ENCODE measurements around the gene HAND2. TPM values are rescaled to one million over a fixed set of nuclear protein-coding genes. Genes with fewer than 3 reads are reported as not detected.

The HAND2 gene
- total and polyA plus RNA-seq, 12 donors, result 48.6 to 196 (median 117) TPM

GRCh38 chr4:173530326-173531085, 477 bp upstream of the HAND2 start:
- H3K36me3 ChIP-seq, result peaks cover 0 to 12% (median 0%) of the 10 kb centered on the region in 9 donors
- peak overlapping the region; percentile 39 to 90 (median 74) for H3K4me3 ChIP-seq
- TF ChIP-seq CTCF (IDR thresholded peaks at IDR 0.05), result no peak
- no peak for DNase-seq
- peaks cover 0 to 98% (median 46%) of the 10 kb centered on the region in 7 donors for H3K27me3 ChIP-seq
- peak overlapping the region; percentile 62 to 97 (median 96) for H3K27ac ChIP-seq
- ATAC-seq, result peak in 1 of 8 donors; percentile 7
- H3K9me3 ChIP-seq, result no peaks in the 10 kb centered on the region
- intact Hi-C loops (cut with DNase I), result loop anchor here in 8 of 10 donors (2.0 to 10.0 kb wide), 6 partner anchors 144 to 404 kb away; no protein-coding TSS in a partner anchor
- peaks cover 0 to 20% (median 6%) of the 10 kb centered on the region in 9 donors for H3K4me1 ChIP-seq
- WGBS, 2 donors, result 5 to 6% methylated on average over 34 of the region's 34 CpGs

- 4 to 6% methylated on average over 68 to 72 of the region's 75 CpGs for WGBS, 2 donors
- no peaks in the 10 kb centered on the region for H3K9me3 ChIP-seq
- peaks cover 0 to 98% (median 56%) of the 10 kb centered on the region in 7 donors for H3K27me3 ChIP-seq
- H3K4me3 ChIP-seq, result peak overlapping the region; percentile 48 to 90 (median 74)
- peak overlapping the region; percentile 88 to 97 (median 96) for H3K27ac ChIP-seq
- intact Hi-C loops (cut with DNase I), result loop anchor here in 3 of 10 donors (2.0 to 10.0 kb wide), 3 partner anchors 20 to 686 kb away; no protein-coding TSS in a partner anchor
- DNase-seq, result peak in 1 of 2 donors; percentile 44
- TF ChIP-seq CTCF (IDR thresholded peaks at IDR 0.05), result no peak
- ATAC-seq, result peak in 5 of 8 donors; percentile 7 to 39 (median 13)
- peaks cover 0 to 22% (median 6%) of the 10 kb centered on the region in 9 donors for H3K4me1 ChIP-seq
- H3K36me3 ChIP-seq, result peaks cover 0 to 12% (median 0%) of the 10 kb centered on the region in 9 donors
These were observed 1.4 kb downstream of the HAND2 start for GRCh38 chr4:173528378-173529321.

GRCh38 chr4:173527103-173527891, 2.7 kb downstream of the HAND2 start:
- DNase-seq, result peak in 1 of 2 donors; percentile 50
- peaks cover 0 to 12% (median 0%) of the 10 kb centered on the region in 9 donors for H3K36me3 ChIP-seq

More at GRCh38 chr4:173527103-173527891, 2.7 kb downstream of the HAND2 start:
- TF ChIP-seq CTCF (IDR thresholded peaks at IDR 0.05), result no peak
- peaks cover 0 to 98% (median 47%) of the 10 kb centered on the region in 7 donors for H3K27me3 ChIP-seq
- intact Hi-C loops (cut with DNase I), result loop anchor here in 2 of 10 donors (5.0 to 10.0 kb wide), 2 partner anchors 220 to 688 kb away; no protein-coding TSS in a partner anchor
- peaks cover 0 to 32% (median 13%) of the 10 kb centered on the region in 9 donors for H3K4me1 ChIP-seq
- no peak for ATAC-seq
- peak overlapping the region; percentile 88 to 97 (median 96) for H3K27ac ChIP-seq
- 7 to 17% methylated on average over 42 of the region's 42 CpGs for WGBS, 2 donors
- H3K4me3 ChIP-seq, result peak overlapping the region; percentile 48 to 90 (median 74)
- no peaks in the 10 kb centered on the region for H3K9me3 ChIP-seq

All from heart right ventricle (tissue), 16 donors.